Measurements from ENCODE around the gene RASSF5. TPM values are rescaled to one million over a fixed set of nuclear protein-coding genes. Genes with fewer than 3 reads are reported as not detected.
A peak's percentile ranks its signal among the peaks of the same experiment; 100 is the strongest.

Gene RASSF5
- total and polyA plus RNA-seq, 10 of the 15 experiments (the other 5 are each of a cell fraction or from before 2014, with no cell fraction given), result 14.0 to 89.6 (median 68.9) TPM

- BruUV-seq (replicated peaks), result TSS peak; percentile 37
- no peaks in the 10 kb centered on the region for H4K20me1 ChIP-seq (ENCODE audit: control insufficient read depth, insufficient read depth)
- no peak overlapping the region for H3K27ac ChIP-seq (ENCODE audit: control insufficient read depth, insufficient read depth)
- H3K4me1 ChIP-seq (ENCODE audit: control insufficient read depth, insufficient read depth, low read length), result peaks cover 23% of the 10 kb centered on the region
- intact Hi-C loops (cut with micrococcal nuclease; ENCODE audit: unreplicated experiment), result loop anchor here (10.0 kb wide), 1 partner anchor 405 kb away; no protein-coding TSS in a partner anchor
- RAD21 ChIA-PET (ENCODE audit: unreplicated experiment), result no interaction called here
- in situ Hi-C loops (cut with MboI), result no loop called here
- CTCF ChIA-PET, result interaction anchor here (0.6 to 2.8 kb wide), 6 partner anchors 14 to 74 kb away, joined by 3 to 10 read pairs (median 4); no protein-coding TSS in a partner anchor
- 82% methylated on average over 12 of the region's 12 CpGs for WGBS (ENCODE audit: insufficient coverage, insufficient replicate concordance, low lambda C conversion rate, missing lambda C conversion rate)
- peak; percentile 87 for TF ChIP-seq MLLT1 (IDR thresholded peaks at IDR 0.05)
- TF ChIP-seq, protein P1, sequence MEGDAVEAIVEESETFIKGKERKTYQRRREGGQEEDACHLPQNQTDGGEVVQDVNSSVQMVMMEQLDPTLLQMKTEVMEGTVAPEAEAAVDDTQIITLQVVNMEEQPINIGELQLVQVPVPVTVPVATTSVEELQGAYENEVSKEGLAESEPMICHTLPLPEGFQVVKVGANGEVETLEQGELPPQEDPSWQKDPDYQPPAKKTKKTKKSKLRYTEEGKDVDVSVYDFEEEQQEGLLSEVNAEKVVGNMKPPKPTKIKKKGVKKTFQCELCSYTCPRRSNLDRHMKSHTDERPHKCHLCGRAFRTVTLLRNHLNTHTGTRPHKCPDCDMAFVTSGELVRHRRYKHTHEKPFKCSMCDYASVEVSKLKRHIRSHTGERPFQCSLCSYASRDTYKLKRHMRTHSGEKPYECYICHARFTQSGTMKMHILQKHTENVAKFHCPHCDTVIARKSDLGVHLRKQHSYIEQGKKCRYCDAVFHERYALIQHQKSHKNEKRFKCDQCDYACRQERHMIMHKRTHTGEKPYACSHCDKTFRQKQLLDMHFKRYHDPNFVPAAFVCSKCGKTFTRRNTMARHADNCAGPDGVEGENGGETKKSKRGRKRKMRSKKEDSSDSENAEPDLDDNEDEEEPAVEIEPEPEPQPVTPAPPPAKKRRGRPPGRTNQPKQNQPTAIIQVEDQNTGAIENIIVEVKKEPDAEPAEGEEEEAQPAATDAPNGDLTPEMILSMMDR (IDR thresholded peaks at IDR 0.05 in 2 of 3, conservative IDR thresholded peaks at IDR 0.05 in 1 of 3; ENCODE audit: control insufficient read depth in 2 of 3, extremely low read depth in 1 of 3, insufficient read depth in 1 of 3, low read depth in 3 of 3, low read length in 3 of 3), result no peak
- TF ChIP-seq ZNF384 (IDR thresholded peaks at IDR 0.05; ENCODE audit: borderline replicate concordance, low read depth, low read length), result no peak
- POLR2A ChIA-PET, result interaction anchor here (1.1 to 1.4 kb wide), 2 partner anchors 14 to 38 kb away, joined by 4 to 5 read pairs; no protein-coding TSS in a partner anchor
- no peak overlapping the region for H2AFZ ChIP-seq (ENCODE audit: control insufficient read depth, low read depth, low read length)
- H3K9me3 ChIP-seq (replicated peaks; ENCODE audit: control insufficient read depth, insufficient read depth, low read length), result no peaks in the 10 kb centered on the region
- no peaks in the 10 kb centered on the region for H3K27me3 ChIP-seq (replicated peaks in 1 of 2; ENCODE audit: control insufficient read depth in 2 of 2, insufficient read depth in 2 of 2, low read length in 1 of 2)
- ATAC-seq (no peak), FAIRE-seq (no peak), DNase-seq (ENCODE audit: low read depth, low spot score) (no peak)
- SMC1A ChIA-PET (ENCODE audit: uncharacterized antibody, unreplicated experiment), result interaction anchor here (0.7 to 1.7 kb wide), 4 partner anchors 14 to 37 kb away, joined by 3 to 6 read pairs (median 5); no protein-coding TSS in a partner anchor
- no peak overlapping the region for H3K4me3 ChIP-seq
- H3K79me2 ChIP-seq (ENCODE audit: control insufficient read depth, insufficient read depth, low read length), result no peaks in the 10 kb centered on the region
- H3K9ac ChIP-seq (ENCODE audit: control insufficient read depth, insufficient read depth, low read length), result no peak overlapping the region
- no peaks in the 10 kb centered on the region for H3K36me3 ChIP-seq (ENCODE audit: control insufficient read depth in 2 of 2, insufficient read depth in 2 of 2, low read length in 1 of 2)
- no peak overlapping the region for H3K4me2 ChIP-seq (ENCODE audit: control insufficient read depth, insufficient read depth)
Observed at GRCh38 chr1:206509612-206510257, 2.4 kb downstream of the RASSF5 start.
